Upper lobe of left lung (tissue), 6 donors: ENCODE data around the gene TBC1D5. TPM values are rescaled to one million over a fixed set of nuclear protein-coding genes. Genes with fewer than 3 reads are reported as not detected.

Experiments used
- ATAC-seq, 2 donors: fragments of 200-7000 bp; cut with Tn5 transposase; one replicate each; pipeline ENCODE4 v1.9.1; 2022; ENCODE audit warnings: mild to moderate bottlenecking in 2 of 2, moderate library complexity in 2 of 2; ENCODE audit not compliant: low FRiP score in 2 of 2
- DNase-seq, 2 donors: peaks; one replicate each; pipeline ENCODE4 v3.0.0-alpha.2; 2019 to 2020
- H3K27ac ChIP-seq, 4 donors: fragments of 200-600 bp; sonication (generic); one replicate each; pipeline ENCODE4 v1.5.1; 2016 to 2019
- H3K27me3 ChIP-seq, 4 donors: fragments of 200-600 bp; sonication (generic); one replicate each; pipeline ENCODE4 v1.5.1; 2017 to 2019
- H3K36me3 ChIP-seq, 4 donors: fragments of 200-600 bp; sonication (generic); one replicate each; pipeline ENCODE4 v1.5.1; 2016 to 2019
- H3K4me1 ChIP-seq, 4 donors: fragments of 200-600 bp; sonication (generic); one replicate each; pipeline ENCODE4 v1.5.1; 2018 to 2019
- H3K4me3 ChIP-seq, 4 donors: fragments of 200-600 bp; sonication (generic); one replicate each; pipeline ENCODE4 v1.5.1; 2017 to 2019; ENCODE audit warnings: mild to moderate bottlenecking in 2 of 4, moderate library complexity in 1 of 4
- H3K9me3 ChIP-seq, 4 donors: fragments of 200-600 bp; sonication (generic); one replicate each; pipeline ENCODE4 v1.5.1; 2018 to 2019
- EP300 ChIP-seq, 4 donors: sonication (generic); formaldehyde crosslinking; IDR thresholded peaks; one replicate each; pipeline ENCODE4 v1.5.1; 2017; ENCODE audit warnings: antibody characterized with exemption in 4 of 4, control low read depth in 2 of 4
- POLR2A ChIP-seq, 4 donors: fragments of 450-650 bp; IDR thresholded peaks; one replicate each; pipeline ENCODE4 v1.5.1; 2016 to 2017; ENCODE audit warnings: antibody characterized with exemption in 4 of 4, mild to moderate bottlenecking in 2 of 4
- POLR2AphosphoS5 ChIP-seq, 2 donors: sonication (generic); formaldehyde crosslinking; IDR thresholded peaks; one replicate each; pipeline ENCODE4 v1.5.1; 2017; ENCODE audit warnings: antibody characterized with exemption in 2 of 2
- WGBS, 2 donors: methylation state at CpG; one replicate each; pipeline ENCODE4 v1.1.5; 2017 to 2018; 5-methylcytosine and 5-hydroxymethylcytosine counted together
- small RNA-seq, 4 donors: library from RNA; depleted of rRNA; stranded (forward); fragments of <200 nt; gene quantifications; one replicate each; pipeline ENCODE3, GENCODE V24; 2016
- total RNA-seq, 6 donors: library from RNA; depleted of rRNA in 4 of 6; stranded (reverse); fragments of >200 nt in 4 of 6; gene quantifications; one replicate each; pipeline versions ENCODE4 v1.1.0 to v1.2.1, GENCODE V29; 2016 to 2021
- TF ChIP-seq, protein P1 (sequence below), 6 experiments: fragments of 450-650 bp in 4 of 6; fragments of 200-600 bp in 2 of 6; sonication (generic) in 2 of 6; IDR thresholded peaks; one replicate each; pipeline ENCODE4 v1.5.1; 2016 to 2019; ENCODE audit warnings: antibody characterized with exemption in 6 of 6
- donor health status: DM: no; HTN: no; CAD: no; lungs with moderate emphysema.
- donor health status: DM: no; HTN: yes; CAD: no; lungs with severe emphysema.

Gene TBC1D5
- total RNA-seq, 6 donors from 2014 or later = 53.0 to 135 (median 63.3) TPM

DNA sequence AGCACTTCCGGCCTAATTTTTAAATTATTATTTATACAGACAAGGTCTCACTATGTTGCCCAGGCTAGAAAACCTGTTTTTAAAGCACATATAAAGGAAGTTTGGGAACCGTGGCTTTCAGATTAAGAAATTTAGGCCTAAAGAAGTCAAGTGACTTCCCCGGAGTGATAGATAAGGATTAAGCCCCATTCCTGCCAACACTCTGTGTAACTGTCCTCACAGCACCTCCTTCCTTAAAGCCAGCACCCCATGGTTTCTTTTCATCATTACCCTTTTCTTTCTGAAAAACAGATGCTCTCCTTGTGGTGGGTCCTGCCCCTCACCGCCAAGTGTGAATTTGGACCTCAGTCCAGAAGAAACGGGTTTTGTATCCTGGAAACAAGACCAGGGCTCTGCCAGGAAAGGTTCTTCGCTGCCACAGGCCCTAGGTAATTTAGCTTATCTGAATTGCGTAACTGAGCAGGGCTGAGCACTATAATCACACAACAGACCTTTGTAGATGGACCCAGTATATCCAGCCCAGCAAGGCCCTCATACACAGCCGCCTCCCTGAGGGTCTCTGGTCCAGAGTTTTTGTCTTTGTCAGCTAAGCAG is 626.3 kb downstream of the TBC1D5 start:
- 75 to 77% methylated on average over 8 of the region's 8 CpGs for WGBS, 2 donors
- Histone ChIP-seq H3K27ac (no peak overlapping the region), H3K27me3 (no peaks in the 10 kb centered on the region), H3K4me1 (peaks cover 0 to 2% (median 0%) of the 10 kb centered on the region in 4 donors), H3K4me3 (no peak overlapping the region), H3K36me3 (no peaks in the 10 kb centered on the region), H3K9me3 (no peaks in the 10 kb centered on the region)
- DNase-seq (no peak), ATAC-seq (no peak)
- TF ChIP-seq, protein P1, sequence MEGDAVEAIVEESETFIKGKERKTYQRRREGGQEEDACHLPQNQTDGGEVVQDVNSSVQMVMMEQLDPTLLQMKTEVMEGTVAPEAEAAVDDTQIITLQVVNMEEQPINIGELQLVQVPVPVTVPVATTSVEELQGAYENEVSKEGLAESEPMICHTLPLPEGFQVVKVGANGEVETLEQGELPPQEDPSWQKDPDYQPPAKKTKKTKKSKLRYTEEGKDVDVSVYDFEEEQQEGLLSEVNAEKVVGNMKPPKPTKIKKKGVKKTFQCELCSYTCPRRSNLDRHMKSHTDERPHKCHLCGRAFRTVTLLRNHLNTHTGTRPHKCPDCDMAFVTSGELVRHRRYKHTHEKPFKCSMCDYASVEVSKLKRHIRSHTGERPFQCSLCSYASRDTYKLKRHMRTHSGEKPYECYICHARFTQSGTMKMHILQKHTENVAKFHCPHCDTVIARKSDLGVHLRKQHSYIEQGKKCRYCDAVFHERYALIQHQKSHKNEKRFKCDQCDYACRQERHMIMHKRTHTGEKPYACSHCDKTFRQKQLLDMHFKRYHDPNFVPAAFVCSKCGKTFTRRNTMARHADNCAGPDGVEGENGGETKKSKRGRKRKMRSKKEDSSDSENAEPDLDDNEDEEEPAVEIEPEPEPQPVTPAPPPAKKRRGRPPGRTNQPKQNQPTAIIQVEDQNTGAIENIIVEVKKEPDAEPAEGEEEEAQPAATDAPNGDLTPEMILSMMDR (IDR thresholded peaks at IDR 0.05) = no peak
- TF ChIP-seq POLR2A (IDR thresholded peaks at IDR 0.05) (no peak), POLR2AphosphoS5 (IDR thresholded peaks at IDR 0.05) (no peak), EP300 (IDR thresholded peaks at IDR 0.05) (no peak)

DNA sequence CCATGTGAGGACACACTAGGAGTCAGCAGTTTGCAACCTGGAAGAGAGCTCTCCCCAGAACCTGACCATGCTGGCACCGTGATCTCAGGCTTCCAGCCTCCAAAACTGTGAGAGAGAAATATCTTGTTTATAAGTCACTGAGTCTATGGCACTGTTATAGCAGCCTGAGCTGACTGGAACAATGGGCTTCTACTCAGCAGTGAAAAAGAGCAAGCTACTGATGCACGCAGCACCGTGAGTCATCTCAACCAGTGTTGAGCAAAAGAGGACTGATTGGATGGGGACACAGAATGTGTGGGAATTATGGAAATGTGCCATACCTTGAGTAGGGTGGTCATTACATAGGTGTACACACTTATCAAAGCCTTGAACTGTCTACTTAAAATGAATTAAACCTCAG is 627.2 kb downstream of the TBC1D5 start:
- Histone ChIP-seq H3K36me3 (no peaks in the 10 kb centered on the region), H3K4me3 (no peak overlapping the region), H3K9me3 (no peaks in the 10 kb centered on the region), H3K27me3 (no peaks in the 10 kb centered on the region), H3K27ac (no peak overlapping the region), H3K4me1 (peaks cover 0 to 3% (median 0%) of the 10 kb centered on the region in 4 donors)
- no peak for DNase-seq
- no peak for ATAC-seq
- TF ChIP-seq POLR2A (IDR thresholded peaks at IDR 0.05) (no peak), EP300 (IDR thresholded peaks at IDR 0.05) (no peak), POLR2AphosphoS5 (IDR thresholded peaks at IDR 0.05) (no peak)
- TF ChIP-seq, protein P1 (IDR thresholded peaks at IDR 0.05) = no peak
- WGBS, 2 donors = 90 to 93% methylated on average over 3 of the region's 3 CpGs

DNA sequence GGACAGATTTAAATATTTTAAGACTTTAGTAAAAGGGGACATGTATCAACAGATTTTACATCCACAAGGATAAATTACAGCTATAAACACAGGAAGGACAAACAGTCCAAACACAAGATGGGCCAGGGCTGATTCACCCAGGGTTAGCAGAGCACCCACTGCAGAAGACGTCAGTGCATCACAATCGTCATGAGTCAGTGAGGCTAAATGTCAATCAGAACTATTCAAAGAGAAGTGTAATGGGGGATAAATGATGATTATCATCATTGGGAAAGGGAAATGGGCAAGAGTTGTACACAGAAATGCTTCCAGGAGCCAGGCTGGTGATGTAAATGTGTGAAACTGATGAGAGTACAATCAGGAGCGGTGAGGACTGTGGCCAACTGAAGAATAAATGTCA is 630.8 kb downstream of the TBC1D5 start:
- ATAC-seq (no peak), DNase-seq (no peak)
- TF ChIP-seq POLR2AphosphoS5 (IDR thresholded peaks at IDR 0.05) = no peak
- peak in 1 of 4 donors; percentile 8 for TF ChIP-seq EP300 (IDR thresholded peaks at IDR 0.05)
- TF ChIP-seq, protein P1 (IDR thresholded peaks at IDR 0.05) = no peak
- Histone ChIP-seq H3K36me3 (no peaks in the 10 kb centered on the region), H3K4me1 (peaks cover 0 to 3% (median 0%) of the 10 kb centered on the region in 4 donors), H3K4me3 (no peak overlapping the region), H3K9me3 (no peaks in the 10 kb centered on the region), H3K27me3 (no peaks in the 10 kb centered on the region), H3K27ac (no peak overlapping the region)
- 67 to 75% methylated on average over 3 of the region's 3 CpGs for WGBS, 2 donors

DNA sequence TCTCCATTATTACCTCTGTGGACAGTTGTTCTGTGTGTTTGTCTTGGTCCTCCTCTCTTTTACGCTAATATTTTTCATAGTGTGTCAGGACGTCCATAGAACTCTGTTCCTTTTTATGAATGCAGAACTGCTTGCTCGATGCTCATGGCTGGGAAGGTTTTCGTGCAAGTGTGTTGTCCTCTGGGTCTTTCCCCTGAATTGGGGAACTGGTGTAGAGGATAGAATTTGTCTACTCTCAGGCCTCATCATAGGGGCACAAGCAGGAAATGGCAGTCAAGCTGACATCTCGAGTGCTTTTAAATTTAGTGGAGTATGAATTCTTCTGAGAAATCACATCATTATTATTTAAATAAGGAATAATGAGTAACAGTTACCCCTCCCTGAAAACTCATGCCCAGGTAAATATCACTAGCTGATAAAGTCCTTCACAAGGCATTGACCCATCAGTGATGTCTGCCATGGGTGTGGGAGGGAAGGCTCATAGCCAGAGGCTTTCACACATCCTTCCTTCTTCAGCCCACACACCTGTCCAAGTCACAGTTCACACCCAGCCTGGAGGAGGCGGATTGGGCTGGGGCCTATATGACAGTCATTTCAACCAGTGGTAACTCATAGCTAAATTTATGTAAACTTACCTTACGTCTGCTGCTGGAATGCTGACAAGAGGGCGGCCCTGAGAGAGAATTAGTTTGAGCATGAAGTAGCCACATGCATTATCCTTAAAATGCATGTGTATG is 631.6 kb downstream of the TBC1D5 start:
- ATAC-seq (no peak), DNase-seq (no peak)
- Histone ChIP-seq H3K36me3 (no peaks in the 10 kb centered on the region), H3K4me3 (no peak overlapping the region), H3K27me3 (no peaks in the 10 kb centered on the region), H3K4me1 (peaks cover 0 to 3% (median 0%) of the 10 kb centered on the region in 4 donors), H3K27ac (no peak overlapping the region), H3K9me3 (no peaks in the 10 kb centered on the region)
- TF ChIP-seq EP300 (IDR thresholded peaks at IDR 0.05) (no peak), POLR2AphosphoS5 (IDR thresholded peaks at IDR 0.05) (no peak), POLR2A (IDR thresholded peaks at IDR 0.05) (no peak)
- TF ChIP-seq, protein P1 (IDR thresholded peaks at IDR 0.05) = no peak
- WGBS, 2 donors = 58 to 73% methylated on average over 8 of the region's 8 CpGs

Small RNA genes lying within 50 kb of the gene (small RNA-seq; reads per million reads assigned to genes)
- gene AC104451.1 (0 reads per million in 4 donors), gene RNU7-10P (0 reads per million in 4 donors)
